DMS53 treated with DMSO at 0.1 percent for 48 hours (cell line): ENCODE results near the gene VN1R5.
"Not testable (repeated sequence)": the region's sequence is repeated elsewhere in the genome, so short reads cannot be mapped to it uniquely, and the experiment has no call there.

Experiments used
- DNase-seq: peaks from one replicate; lab custom pipeline; 2025; ENCODE audit not compliant: unreplicated experiment; lab: John Stamatoyannopoulos, UW

Gene VN1R5

DNA sequence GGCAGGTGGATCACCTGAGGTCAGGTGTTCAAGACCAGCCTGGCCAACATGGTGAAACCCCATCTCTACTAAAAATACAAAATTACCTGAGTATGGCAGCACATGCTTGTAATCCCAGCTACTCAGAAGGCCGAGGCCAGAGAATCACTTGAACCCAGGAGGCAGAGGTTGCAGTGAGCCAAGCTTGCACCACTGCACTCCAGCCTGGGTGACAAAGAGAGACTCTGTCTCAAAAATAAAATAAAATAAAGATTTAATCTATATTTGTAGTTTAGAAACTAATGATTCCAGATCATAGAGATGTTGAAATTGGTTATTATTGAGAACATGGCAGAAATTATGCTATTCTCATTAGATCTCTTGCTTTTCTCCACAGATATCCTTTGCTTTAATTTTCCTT, at the start of gene VN1R5:
VN1R5 (plus strand) TSS at position 301 of the 400 bp plus-strand sequence.
- not testable (repeated sequence) for DNase-seq

- DNase-seq = no peak
Observed at GRCh38 chr1:247209396-247209795, 46.5 kb upstream of the VN1R5 start.

- DNase-seq = peak; percentile 6
Observed at GRCh38 chr1:247210062-247210375, 45.9 kb upstream of the VN1R5 start.

GRCh38 chr1:247210376-247211117, 45.3 kb upstream of the VN1R5 start:
- peak; percentile 93 for DNase-seq

- no peak for DNase-seq
Observed at GRCh38 chr1:247211339-247211738, 44.5 kb upstream of the VN1R5 start.

DNA sequence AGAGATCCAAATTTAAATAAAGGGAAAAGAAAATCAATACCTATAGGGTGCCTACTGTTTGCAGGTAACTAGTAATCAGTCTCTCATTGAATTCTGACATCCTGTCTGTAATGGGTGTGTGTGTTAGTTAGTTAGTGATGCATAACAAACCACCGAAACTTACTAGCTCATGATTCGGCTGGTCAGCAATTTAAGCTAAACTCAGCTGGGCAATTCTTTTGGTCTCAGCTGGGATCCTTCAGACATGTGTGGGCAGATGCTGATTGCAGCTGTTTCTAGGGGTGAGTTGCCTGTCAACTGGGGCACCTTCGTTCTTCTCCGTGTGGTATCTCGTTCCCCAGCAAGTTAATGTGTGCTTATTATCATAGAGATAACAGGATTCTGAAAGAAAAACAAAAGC, 43.9 kb upstream of the VN1R5 start:
- no peak for DNase-seq

DNA sequence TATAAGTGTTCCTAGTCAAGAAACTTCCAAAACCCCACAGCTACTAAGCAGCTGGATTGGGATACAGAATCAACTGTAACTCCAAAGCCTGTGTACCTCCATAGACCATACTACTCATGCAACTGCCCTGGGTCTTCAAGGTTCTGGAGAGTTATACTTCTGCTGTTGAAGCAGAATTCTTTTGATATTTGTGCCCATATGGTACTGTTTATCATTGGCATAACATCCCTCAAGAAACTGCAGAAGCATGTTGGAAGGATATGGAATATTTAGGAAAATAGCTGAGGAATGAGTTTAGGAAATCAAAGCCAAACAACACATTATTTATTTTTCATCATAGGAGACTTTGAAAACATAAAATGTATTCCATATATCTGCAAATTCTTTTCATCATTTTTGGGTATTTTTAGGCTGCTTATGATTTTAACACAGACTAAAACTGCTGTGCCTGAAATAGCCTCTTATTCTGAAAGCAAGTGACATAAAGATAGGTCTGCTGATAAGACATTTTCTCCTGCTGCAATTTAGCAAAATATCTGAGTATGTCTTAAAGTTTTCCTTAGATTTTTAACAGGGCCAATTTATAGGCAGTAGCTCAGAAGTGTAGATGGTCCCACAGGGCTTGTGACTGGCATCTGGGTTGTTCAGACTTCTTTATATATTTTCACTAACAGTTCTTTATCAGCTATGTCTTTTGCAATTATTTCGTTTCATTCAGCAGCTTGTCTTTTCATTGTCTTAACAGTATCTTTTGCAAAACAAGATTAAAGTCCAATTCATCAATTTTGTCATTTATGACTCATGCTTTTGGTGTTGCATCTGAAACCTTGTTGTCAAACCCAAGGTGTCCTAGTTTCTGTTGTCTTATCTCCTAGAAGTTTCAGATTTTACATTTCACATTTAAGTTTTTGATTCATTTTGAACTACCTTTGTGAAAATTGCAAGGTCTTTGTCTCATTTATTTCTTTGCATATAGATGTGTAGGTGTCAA, 43.0 kb upstream of the VN1R5 start:
- no peak for DNase-seq

- DNase-seq = no peak
Observed at GRCh38 chr1:247216261-247216660, 39.6 kb upstream of the VN1R5 start.

DNA sequence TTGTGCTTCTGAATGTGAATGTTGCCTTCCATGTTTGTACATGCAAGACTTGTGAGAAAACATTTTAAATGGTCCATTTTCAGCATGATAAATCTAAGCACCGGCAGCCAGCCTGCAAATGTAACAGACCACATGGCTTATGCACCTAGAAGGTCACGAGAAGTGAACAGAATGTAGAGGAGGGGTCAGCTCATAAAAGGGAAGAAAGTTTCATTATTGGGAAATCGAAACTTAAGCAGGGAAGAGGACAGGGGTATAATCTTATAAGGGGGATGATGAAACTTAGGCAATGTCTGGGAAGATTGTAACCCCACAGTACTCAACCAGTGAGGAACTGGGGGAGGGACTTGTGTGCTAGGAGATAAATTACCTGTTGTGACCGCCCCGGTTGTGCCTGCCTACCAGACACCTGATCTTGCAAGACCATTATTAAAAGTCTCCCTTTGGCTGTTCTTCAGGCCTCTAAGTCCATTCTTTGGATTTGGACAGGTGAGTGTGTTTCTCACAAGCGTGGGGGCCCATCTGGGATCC, 37.7 kb upstream of the VN1R5 start:
- no peak for DNase-seq

DNA sequence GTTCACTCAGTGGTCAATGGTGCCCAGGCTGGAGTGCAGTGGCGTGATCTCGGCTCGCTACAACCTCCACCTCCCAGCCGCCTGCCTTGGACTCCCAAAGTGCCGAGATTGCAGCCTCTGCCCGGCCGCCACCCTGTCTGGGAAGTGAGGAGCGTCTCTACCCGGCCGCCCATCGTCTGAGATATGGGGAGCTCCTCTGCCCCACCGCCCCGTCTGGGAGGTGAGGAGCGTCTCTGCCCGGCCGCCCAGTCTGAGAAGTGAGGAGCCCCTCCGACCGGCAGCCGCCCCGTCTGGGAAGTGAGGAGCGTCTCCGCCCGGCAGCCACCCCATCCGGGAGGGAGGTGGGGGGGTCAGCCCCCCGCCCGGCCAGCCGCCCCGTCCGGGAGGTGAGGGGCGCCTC, 35.6 kb upstream of the VN1R5 start:
- DNase-seq = not testable (repeated sequence)

DNA sequence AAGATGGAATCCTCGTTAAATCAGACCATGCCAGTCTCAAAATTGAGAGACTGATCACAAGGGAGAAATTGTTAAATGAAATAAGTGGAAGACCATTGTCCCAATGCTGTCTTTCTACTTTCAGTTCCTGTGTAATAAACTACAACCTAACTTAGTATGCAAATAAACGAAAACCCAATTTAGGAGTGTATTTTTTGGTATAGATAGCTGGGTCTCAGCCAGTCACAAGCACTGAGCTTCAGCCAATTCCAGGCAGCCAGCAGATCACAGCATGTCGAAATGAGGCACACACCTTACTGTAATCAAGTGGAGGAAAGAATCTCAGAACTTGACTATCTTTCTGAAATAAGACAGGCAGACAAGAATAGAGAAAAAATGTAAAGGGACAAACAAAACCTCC, 33.0 kb upstream of the VN1R5 start:
- no peak for DNase-seq

- no peak for DNase-seq
Observed at GRCh38 chr1:247224822-247225221, 31.1 kb upstream of the VN1R5 start.

DNA sequence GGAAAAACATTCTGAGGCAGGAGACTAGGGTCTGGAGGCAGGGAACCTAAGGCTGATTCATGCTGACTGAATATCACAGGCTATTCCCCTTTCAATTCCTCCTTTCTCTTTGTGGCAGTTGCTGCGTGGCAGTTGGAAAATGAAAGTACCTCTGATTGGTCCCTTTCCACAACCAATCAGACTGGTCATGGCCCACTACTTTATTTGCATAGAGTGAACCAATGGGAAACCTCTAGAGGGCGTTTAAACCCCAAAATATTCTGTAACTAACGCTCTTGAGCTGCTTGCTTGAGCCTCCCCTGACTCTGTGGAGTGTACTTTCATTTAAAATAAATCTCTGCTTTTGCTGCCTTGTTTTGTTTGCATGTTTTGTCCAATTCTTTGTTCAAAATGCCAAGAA, 27.7 kb upstream of the VN1R5 start:
- DNase-seq = no peak

DNA sequence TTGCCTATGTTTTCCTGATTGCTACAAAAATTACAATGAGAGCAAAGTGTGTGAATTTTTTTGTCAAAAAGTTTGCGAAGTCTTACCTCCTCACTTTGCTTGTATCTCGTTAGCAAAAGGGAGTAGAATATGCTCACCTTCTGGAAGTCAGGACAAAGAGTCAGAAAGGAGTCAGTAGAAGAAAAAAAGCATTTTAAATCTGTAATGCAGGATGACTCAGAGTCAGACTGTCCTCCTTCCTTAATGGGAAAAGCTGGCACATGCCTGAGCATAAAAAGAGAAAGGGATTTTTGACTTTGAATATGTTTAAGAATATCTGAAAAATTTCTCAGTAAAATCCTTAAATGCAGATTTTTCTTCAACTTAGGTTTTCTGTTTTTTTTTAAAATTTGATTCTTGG, 14.2 kb upstream of the VN1R5 start:
- no peak for DNase-seq

- DNase-seq = no peak
Observed at GRCh38 chr1:247243524-247244137, 12.2 kb upstream of the VN1R5 start.

DNA sequence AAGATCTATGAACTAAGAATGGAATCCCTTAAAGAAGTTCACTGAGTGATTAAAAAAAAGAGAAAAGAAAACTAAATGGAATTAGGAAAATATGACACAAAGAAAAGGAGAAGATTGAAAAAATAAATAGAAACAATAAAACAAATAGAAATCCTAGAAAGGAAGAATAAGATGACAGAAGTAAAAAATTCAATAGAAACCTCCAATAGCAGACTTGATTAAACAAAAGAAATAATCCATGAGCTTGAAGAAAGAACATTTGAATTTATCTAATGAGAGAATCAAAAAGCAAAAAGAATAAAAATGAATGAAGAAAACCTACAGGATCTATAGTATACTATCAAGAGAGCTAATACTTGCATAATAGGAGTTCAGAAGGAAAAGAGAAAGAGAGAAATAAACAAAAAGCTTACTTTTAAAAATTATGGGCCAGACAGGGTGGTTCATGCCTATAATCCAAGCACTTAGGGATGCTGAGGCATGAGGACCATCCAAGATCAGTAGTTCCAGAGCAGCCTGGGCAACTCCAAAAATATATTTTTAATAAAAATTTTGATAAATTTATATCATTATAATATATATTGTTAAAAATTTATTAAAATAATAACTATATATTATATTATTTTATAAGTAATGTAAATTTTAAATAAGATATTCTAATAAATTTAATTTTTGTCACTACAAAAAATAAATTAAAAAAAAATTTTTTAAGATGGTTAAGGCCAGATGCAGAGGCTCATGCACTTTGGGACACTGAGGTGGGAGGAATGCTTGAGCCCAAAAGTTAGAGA, 9.4 kb upstream of the VN1R5 start:
- no peak for DNase-seq

DNA sequence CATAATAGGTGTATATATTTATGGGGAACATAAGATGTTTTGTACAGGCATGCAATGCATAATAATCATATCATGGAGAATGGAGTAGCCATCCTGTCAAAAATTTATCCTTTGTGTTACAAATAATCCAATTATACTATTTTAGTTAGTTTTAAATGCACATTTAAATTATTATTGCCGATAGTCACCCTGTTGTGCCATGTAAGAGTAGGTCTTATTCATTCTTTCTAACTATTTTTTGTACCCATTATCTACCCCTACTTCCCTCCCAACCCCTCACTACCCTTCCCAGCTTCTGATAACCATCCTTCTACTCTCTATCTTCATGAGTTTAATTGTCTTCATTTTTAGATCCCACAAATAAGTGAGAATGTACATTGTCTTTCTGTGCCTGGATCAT, 8.3 kb upstream of the VN1R5 start:
- no peak for DNase-seq

- no peak for DNase-seq
Observed at GRCh38 chr1:247266053-247266452, 10.2 kb downstream of the VN1R5 start.

DNA sequence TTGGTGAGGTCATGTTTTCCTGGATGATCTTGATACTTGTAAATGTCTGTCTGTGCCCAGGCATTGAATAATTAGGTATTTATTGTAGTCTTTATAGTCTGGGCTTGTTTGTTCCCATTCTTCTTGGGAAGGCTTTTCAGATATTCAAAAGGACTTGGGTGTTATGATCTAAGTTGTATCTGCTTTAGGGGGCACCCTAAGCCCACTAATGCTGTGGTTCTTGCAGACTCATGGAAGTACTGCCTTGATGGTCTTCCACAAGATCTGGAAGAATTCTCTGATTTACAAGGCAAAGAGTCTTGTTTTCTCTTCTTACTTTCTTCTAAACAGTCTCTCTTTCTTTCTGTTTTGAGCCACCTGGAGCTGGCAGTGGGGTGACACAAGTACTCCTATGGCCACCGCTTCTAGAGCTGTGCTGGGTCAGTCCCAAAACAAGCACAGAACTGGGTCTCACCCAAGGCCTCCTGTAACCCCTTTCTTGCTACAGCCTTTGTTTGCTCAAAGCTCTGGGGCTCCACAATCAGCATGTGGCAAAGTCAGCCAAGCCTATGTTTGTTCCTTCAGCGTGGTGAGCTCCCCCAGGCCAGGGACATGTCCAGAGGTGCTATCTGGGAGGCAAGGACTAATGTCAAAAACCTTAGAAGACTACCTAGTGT, 12.6 kb downstream of the VN1R5 start:
- no peak for DNase-seq

GRCh38 chr1:247269133-247269532, 13.3 kb downstream of the VN1R5 start:
- no peak for DNase-seq
